Activated gamma-delta T cell (primary cell): ENCODE measurements around the gene RFTN1.

Experiments used
- DNase-seq: peaks from one replicate; lab custom pipeline; 2025; lab: John Stamatoyannopoulos, UW

RFTN1 gene

DNA sequence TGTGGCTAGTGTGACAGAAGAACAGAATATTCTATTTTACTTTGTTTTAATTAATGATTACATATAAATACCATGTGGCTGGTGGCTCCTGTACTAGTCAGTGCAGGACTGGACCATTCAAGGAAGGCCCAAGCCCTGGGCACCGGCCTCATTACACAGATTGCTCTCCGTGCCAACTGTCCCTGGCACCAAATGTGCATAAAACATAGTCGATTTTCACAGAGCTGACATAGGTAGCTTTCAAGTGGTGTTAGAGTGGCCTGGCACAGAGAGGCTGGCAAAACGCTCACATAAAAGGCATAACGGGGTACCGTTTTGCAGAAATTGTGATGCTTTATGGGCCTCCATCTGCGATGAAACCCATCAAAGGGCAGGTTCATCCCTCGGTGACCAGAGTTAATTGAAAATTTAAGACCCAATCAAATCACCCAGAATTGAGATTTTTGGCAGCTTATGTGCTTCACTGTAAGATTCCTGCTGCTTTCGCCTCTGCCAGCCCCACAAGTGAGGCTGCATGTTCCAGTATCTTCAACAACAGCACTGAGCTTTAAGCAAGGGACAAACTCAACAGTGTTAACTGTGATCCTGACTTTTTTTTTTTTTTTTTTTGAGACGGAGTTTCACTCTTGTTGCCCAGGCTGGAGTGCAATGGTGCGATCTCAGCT, 25.9 kb downstream of the RFTN1 start:
- no peak for DNase-seq

DNA sequence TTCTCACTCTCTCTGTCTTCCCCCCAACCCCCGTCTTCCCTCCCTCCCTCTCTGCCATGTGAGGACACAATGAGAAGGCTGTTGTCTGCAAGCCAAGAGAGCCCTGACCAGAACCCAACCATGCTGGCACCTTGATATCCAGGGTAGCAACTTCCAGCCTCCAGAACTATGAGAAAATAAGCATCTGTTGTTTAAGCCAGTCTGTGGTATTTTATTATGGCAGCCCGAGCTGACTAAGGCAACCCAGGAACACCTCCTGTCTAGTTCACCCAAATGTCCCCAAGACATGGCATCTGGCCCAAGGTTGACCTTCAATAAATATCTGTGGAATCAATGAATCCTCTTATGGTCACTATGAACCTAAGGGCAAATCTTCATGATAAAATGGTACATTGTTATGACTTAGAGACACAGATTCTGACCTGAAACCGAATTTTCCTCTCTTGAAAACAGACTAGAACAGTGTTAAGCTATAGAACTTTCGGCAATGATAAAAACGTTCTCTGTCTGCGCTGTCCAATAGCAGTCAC, 26.5 kb downstream of the RFTN1 start:
- no peak for DNase-seq

DNA sequence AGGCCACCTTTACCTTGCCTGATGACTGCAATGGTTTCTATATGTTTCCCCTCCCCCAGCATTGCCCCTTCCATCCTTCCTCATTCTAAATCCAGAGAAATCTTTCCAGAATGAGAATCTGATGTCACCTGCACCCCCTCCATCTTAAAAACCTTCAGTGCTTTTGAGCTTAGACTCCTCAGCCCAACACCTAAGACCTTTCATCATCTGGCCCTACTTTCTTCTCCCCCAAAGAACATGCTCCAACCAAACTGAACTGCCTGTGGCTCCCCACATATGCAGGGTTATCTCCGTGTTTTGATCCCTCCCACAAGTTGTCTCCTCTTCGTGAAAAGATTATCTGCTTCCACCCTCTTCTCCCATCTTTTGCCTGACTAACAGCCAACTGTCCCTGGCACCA, 27.3 kb downstream of the RFTN1 start:
- no peak for DNase-seq

GRCh38 chr3:16485395-16485992, 28.0 kb downstream of the RFTN1 start:
- no peak for DNase-seq

DNA sequence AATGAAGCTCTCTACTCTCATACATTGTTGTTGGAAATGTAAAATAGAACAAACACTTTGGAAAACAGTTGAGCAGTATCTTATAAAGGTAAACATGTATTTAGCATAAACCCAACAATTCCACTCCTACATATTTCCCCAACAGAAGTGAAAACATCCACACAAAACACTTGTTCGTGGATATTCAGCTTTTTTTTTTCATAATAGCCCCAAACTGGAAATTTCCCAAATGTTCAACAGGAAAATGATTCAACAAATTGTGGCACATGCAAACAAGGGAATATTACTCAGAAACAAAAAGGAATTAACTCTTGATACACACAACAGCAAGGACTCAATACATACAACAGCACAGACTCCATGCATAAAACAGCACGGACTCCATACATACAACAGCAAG, 28.5 kb downstream of the RFTN1 start:
- no peak for DNase-seq

GRCh38 chr3:16484216-16484615, 29.3 kb downstream of the RFTN1 start:
- no peak for DNase-seq

DNA sequence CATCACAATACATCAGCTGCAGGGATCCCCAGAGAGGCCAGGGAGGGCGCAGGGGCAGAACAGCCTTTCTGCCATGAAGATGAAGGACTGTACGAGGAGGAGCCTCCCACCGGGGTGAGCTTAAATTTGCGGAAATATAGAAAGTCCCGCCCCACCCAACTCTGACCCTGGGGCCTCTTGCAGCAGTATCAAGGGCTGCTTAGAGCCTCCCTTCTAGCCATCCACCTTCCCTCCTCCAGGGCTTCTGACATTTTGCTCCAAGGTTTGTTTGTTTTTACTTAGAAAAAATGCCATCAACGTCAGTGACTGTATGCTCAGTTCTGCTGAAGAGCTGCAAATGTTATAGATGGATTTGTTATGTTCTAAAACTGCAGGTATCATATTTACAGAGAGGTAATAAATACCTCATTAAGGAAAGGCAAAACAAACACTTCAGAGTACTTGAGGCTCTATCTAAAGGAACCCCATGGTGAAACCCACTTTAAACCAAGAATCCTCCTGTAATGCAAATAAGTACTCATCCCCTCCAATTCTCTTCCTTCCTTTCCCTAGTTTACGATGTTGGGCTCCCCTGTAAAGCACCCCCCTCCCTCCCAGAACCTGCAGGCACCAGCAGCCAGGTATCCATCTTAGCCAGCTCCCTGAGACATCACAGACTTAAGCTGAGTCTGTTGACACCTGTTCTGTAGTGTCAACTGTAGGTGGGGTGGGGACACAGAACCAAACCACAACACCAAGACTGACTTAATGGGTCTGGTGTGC, 30.5 kb downstream of the RFTN1 start:
- no peak for DNase-seq

GRCh38 chr3:16482194-16482769, 31.2 kb downstream of the RFTN1 start:
- DNase-seq, result no peak

- no peak for DNase-seq
Measured at GRCh38 chr3:16481546-16481897, 32.0 kb downstream of the RFTN1 start.

- no peak for DNase-seq
Measured at GRCh38 chr3:16480861-16481545, 32.5 kb downstream of the RFTN1 start.

DNA sequence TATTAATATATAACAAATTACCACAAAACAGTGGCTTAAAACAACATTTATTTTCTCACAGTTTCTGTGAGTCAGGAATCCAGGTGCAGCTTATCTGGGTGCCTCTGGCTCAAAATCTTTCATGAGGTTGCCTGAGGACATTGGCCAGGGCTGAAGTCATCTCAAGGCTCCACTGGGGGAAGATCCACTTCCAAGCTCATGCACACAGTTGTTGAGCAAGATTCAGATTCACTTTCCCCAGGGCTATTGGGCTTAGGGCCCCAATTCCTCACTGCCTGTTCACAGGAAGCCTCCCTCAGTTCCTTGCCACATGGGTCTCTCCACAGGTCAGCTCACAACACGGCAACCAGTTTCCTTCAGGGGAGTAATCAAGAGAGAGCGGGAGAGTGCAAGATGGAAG, 35.0 kb downstream of the RFTN1 start:
- no peak for DNase-seq

DNA sequence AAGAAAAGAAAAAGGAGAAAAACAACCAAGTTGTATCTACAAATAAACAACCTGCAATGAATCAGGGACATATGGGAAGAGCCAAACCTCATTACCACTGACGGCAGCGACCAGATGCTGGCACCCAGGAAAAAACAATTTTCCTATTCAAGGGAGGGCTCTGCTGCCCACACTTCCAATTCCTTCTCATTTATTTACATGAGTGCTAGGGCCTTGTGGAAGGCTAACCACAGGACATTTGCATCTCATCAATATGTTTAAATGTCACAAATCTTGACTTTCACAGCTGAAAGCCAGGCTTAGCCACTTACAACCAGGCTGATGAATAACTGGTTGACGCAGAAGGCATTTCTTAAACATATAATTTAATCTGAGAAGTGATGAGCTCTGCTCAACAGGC, 36.0 kb downstream of the RFTN1 start:
- DNase-seq, result no peak

GRCh38 chr3:16477056-16477455, 36.4 kb downstream of the RFTN1 start:
- no peak for DNase-seq

- no peak for DNase-seq
Measured at GRCh38 chr3:16476636-16477035, 36.9 kb downstream of the RFTN1 start.

DNA sequence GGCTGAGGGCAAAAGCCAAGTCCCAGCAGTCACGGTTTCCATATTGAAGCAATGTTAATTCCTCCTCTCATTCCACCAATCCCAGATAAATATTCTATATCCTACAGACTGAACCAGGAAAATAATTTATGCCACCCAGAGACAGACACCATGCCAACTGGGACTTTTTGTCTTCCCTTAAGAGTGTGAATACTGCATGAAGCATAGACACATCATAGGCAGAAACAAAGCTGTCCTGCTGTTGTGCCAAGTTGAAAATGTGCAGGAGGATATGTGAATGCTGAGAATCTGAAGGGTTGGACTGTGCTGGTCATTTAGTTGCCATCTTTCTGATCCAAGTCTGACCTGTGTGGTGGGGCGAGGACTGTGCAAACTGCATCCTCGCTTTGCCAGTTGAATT, 37.7 kb downstream of the RFTN1 start:
- no peak for DNase-seq

DNA sequence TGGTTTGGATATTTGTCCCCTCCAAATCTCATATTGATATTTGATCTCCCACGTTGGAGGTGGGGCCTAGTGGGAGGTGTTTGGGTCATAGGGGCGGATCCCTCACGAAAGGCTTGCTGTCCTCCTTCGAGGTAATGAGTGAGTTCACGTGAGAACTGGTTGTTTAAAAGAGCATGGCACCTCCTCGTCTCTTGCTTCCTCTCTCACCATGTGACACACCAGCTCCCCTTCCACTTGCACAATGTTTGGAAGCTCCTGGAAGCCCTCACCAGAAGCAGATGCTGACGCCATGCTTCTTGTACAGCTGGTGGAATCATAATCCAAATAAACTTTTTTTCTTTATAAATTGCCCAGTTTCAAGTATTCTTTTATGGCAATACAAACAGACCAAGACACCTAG, 38.6 kb downstream of the RFTN1 start:
- DNase-seq, result no peak

- no peak for DNase-seq
Measured at GRCh38 chr3:16474216-16474615, 39.3 kb downstream of the RFTN1 start.

- DNase-seq, result no peak
Measured at GRCh38 chr3:16472593-16472992, 40.9 kb downstream of the RFTN1 start.

- DNase-seq, result no peak
Measured at GRCh38 chr3:16471897-16472296, 41.6 kb downstream of the RFTN1 start.

DNA sequence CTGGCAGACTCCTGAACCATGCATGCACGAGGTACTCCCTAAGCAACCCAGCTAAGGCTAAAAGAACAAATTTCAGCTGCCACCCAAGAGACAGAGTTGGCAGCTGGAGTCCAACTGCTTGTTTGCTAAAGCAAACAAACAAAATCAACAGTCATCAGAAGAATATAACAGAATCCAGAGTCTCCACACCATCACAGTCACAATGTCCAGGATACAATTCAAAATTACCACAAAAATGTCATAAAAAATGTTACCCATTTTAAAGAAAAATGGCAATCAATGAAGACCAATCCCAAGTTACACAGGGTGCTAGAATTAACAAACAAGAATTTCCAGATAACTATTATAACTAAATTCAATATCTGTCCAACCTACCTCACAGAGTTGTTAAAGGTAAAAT, 42.9 kb downstream of the RFTN1 start:
- no peak for DNase-seq

GRCh38 chr3:16468336-16469098, 45.0 kb downstream of the RFTN1 start:
- no peak for DNase-seq

DNA sequence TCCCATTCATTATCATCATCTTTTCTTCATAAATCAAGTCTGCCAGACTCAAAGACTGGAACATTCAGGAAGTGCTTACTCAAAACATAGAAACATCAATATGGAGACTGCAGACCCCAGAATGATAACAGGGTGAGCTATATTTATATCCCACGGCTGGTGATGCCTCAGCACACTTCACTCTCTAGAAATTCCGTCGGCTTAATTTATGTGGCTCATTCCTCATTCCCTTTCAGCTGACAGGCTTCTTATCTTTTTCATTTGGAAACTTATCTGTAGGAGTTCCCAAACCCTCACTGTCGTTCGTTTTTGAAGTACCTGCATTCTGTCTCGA, 45.5 kb downstream of the RFTN1 start:
- DNase-seq, result no peak
